ENCODE measurements around the gene NAB2. TPM values are rescaled to one million over a fixed set of nuclear protein-coding genes. Genes with fewer than 3 reads are reported as not detected.

NAB2 gene
- total RNA-seq, 2 donors from 2014 or later: 13.5 to 21.7 TPM

GRCh38 chr12:57098546-57098945, 9.6 kb downstream of the NAB2 start:
- Histone ChIP-seq H3K9ac (ENCODE audit: extremely low read depth, low read length, poor library complexity, severe bottlenecking) (no peak overlapping the region), H3K27me3 (ENCODE audit: control insufficient read depth, insufficient read depth, low read length, poor library complexity, severe bottlenecking) (no peaks in the 10 kb centered on the region), H3K27ac (ENCODE audit: low read depth, low read length) (no peak overlapping the region), H3K9me3 (ENCODE audit: control insufficient read depth, low read length) (no peaks in the 10 kb centered on the region), H3K4me3 (ENCODE audit: low read length) (no peak overlapping the region), H3K36me3 (ENCODE audit: control insufficient read depth, insufficient read depth, low read length) (peaks cover 19% of the 10 kb centered on the region), H3K4me1 (ENCODE audit: control insufficient read depth, insufficient read depth, low read length) (peaks cover 5% of the 10 kb centered on the region)
- 90 to 100% methylated on average over 1 of the region's 1 CpG for WGBS, 2 experiments (ENCODE audit: insufficient coverage in 1 of 2, insufficient read length in 1 of 2)
- no peaks in the 10 kb centered on the region for H3K27me3 Mint-ChIP-seq (ENCODE audit: insufficient read depth)
- no peak overlapping the region for H3K27ac Mint-ChIP-seq
- no peaks in the 10 kb centered on the region for H3K9me3 Mint-ChIP-seq
- DNase-seq: no peak
- peaks cover 55% of the 10 kb centered on the region for H3K36me3 Mint-ChIP-seq (ENCODE audit: low read depth)
- H3K4me3 Mint-ChIP-seq: no peak overlapping the region
- peaks cover 3% of the 10 kb centered on the region for H3K4me1 Mint-ChIP-seq
- TF ChIP-seq CTCF (conservative IDR thresholded peaks at IDR 0.05): no peak

- H3K27me3 ChIP-seq (ENCODE audit: control insufficient read depth, insufficient read depth, low read length, poor library complexity, severe bottlenecking): no peaks in the 10 kb centered on the region
- H3K4me3 ChIP-seq (ENCODE audit: low read length): no peak overlapping the region
- peak overlapping the region; percentile 68 for H3K27ac Mint-ChIP-seq
- H3K9ac ChIP-seq (ENCODE audit: extremely low read depth, low read length, poor library complexity, severe bottlenecking): no peak overlapping the region
- H3K9me3 ChIP-seq (ENCODE audit: control insufficient read depth, low read length): no peaks in the 10 kb centered on the region
- H3K4me1 Mint-ChIP-seq: no peaks in the 10 kb centered on the region
- H3K27ac ChIP-seq (ENCODE audit: low read depth, low read length): no peak overlapping the region
- H3K27me3 Mint-ChIP-seq (ENCODE audit: insufficient read depth): no peaks in the 10 kb centered on the region
- DNase-seq: no peak
- peaks cover 5% of the 10 kb centered on the region for H3K4me1 ChIP-seq (ENCODE audit: control insufficient read depth, insufficient read depth, low read length)
- 92 to 98% methylated on average over 10 of the region's 11 CpGs for WGBS, 2 experiments (ENCODE audit: insufficient coverage in 1 of 2, insufficient read length in 1 of 2)
- H3K36me3 Mint-ChIP-seq (ENCODE audit: low read depth): peaks cover 57% of the 10 kb centered on the region
- no peaks in the 10 kb centered on the region for H3K9me3 Mint-ChIP-seq
- no peak overlapping the region for H3K4me3 Mint-ChIP-seq
- peaks cover 19% of the 10 kb centered on the region for H3K36me3 ChIP-seq (ENCODE audit: control insufficient read depth, insufficient read depth, low read length)
- TF ChIP-seq CTCF (conservative IDR thresholded peaks at IDR 0.05): no peak
These were observed 10.3 kb downstream of the NAB2 start for GRCh38 chr12:57099047-57099714.

GRCh38 chr12:57099766-57100165, 10.9 kb downstream of the NAB2 start:
- no peak for DNase-seq
- Mint-ChIP-seq H3K4me3 (no peak overlapping the region), H3K27me3 (ENCODE audit: insufficient read depth) (no peaks in the 10 kb centered on the region), H3K27ac (no peak overlapping the region), H3K9me3 (no peaks in the 10 kb centered on the region), H3K4me1 (no peaks in the 10 kb centered on the region), H3K36me3 (ENCODE audit: low read depth) (peaks cover 63% of the 10 kb centered on the region)
- H3K4me3 ChIP-seq (ENCODE audit: low read length): no peak overlapping the region
- H3K36me3 ChIP-seq (ENCODE audit: control insufficient read depth, insufficient read depth, low read length): peaks cover 13% of the 10 kb centered on the region
- H3K4me1 ChIP-seq (ENCODE audit: control insufficient read depth, insufficient read depth, low read length): peaks cover 5% of the 10 kb centered on the region
- H3K27ac ChIP-seq (ENCODE audit: low read depth, low read length): no peak overlapping the region
- WGBS, 2 experiments (ENCODE audit: insufficient coverage in 1 of 2, insufficient read length in 1 of 2): 91% methylated on average over 9 to 12 of the region's 12 CpGs
- H3K9me3 ChIP-seq (ENCODE audit: control insufficient read depth, low read length): no peaks in the 10 kb centered on the region
- no peak for TF ChIP-seq CTCF (conservative IDR thresholded peaks at IDR 0.05)
- H3K27me3 ChIP-seq (ENCODE audit: control insufficient read depth, insufficient read depth, low read length, poor library complexity, severe bottlenecking): no peaks in the 10 kb centered on the region
- no peak overlapping the region for H3K9ac ChIP-seq (ENCODE audit: extremely low read depth, low read length, poor library complexity, severe bottlenecking)

All from endodermal cell (in vitro differentiated cells).